ENCODE measurements around the gene ATP2A3.
A peak's percentile ranks its signal among the peaks of the same experiment; 100 is the strongest.

The ATP2A3 gene

DNA sequence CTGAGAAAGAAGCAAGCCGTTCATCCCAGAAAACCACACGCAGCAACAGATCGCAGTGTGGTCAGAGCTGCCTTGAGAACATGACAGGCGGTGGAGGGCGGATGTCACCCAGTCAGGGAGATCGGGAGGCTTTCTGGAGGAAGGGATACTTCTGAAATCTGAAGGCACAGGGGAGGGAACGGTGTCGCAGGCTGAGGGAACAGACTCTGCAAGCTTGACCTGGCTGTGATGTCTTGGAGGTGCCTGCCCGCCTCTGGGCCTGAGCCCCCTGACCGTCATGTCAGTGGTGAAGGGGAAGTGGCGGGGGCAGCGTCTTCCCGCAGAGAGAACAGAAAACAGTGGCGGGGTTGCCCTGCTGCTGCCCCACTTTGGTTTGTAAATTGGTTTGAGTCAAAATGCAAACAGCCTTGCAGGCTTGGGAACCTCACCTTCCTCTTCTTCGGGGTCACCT, 8.1 kb upstream of the ATP2A3 start:
- no peak for DNase-seq

DNA sequence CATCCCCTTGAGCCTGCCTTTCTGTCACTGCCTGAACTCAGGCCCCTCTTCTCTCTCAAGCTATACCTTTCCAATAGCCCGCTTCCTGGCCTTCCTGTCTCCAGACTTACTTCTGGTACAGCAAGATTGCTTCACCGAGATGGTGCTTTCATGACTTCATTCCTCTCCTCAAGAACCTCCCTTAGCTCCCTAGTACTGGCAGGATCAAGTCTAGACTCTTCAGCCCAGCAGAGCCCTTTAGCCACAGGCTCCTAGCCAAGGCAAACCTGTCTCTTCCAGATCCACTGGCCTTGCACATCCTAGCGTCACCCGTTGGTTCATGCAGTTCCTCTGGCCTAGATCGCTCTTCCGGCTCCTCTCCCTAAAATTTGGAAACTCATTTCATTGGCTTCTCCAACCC, 6.4 kb upstream of the ATP2A3 start:
- no peak for DNase-seq

GRCh38 chr17:3969963-3970362, 5.7 kb upstream of the ATP2A3 start:
- no peak for DNase-seq

DNA sequence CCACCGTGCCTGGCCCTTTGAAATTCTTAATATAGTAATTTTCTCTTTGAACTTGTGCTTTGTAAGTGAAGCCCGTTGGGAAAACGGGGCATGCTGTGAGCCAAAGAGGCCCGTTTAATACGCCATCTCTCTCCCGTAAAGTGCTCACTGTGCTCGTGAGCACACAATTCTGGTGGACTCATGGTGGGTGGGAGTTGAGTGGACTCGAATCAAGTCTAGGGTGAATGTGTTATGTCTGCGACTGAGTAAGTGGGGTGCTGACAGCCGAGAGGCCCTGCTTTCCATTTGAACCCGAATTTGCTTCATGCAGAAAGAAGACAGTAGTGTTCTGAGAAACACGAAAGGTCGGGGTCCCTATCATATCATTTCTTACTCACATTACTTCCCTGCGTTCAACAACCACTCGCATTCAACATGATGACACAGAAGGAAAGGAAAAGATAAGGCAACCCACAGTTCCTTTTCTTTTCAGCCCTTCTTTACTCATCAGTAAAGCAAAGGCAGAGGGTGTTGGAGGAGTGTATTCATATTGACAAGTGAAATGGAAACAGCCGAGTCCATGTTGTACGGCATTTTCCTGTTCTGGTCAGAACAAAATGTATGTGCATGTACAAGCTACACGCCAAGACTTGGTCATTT, 4.8 kb upstream of the ATP2A3 start:
- DNase-seq, result no peak

- DNase-seq, result no peak
These were observed 3.8 kb upstream of the ATP2A3 start for GRCh38 chr17:3968015-3968414.

DNA sequence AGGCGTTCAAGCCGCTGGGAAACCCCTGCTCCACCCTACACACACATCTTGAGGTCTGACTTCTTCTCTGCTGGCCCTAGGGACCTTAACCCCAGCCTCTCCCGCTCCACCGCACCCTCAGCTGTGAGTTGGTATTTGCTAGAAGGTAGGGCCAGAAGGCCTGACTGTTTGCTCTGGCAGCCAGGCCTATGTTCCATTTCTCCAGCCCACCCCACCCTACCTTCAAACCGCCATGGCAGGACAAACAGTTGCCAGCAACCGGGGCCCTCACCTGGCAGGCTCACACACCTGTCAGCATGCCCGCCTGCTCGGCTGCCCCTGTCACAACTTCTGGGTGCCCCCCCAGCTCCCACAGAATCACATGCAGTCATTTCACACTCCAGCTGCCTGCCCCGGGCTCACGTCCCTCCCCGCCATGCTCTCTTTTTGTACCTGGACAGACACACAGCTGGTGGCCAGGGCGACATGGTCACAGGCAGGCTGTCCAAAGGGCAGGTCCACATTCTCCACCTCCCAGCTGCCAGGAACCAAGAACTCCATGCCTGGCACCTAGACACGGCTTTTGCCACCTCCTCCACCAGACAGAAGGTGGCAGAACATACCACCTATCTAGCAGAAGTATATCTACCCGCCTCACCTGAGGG, 2.6 kb upstream of the ATP2A3 start:
- no peak for DNase-seq

DNA sequence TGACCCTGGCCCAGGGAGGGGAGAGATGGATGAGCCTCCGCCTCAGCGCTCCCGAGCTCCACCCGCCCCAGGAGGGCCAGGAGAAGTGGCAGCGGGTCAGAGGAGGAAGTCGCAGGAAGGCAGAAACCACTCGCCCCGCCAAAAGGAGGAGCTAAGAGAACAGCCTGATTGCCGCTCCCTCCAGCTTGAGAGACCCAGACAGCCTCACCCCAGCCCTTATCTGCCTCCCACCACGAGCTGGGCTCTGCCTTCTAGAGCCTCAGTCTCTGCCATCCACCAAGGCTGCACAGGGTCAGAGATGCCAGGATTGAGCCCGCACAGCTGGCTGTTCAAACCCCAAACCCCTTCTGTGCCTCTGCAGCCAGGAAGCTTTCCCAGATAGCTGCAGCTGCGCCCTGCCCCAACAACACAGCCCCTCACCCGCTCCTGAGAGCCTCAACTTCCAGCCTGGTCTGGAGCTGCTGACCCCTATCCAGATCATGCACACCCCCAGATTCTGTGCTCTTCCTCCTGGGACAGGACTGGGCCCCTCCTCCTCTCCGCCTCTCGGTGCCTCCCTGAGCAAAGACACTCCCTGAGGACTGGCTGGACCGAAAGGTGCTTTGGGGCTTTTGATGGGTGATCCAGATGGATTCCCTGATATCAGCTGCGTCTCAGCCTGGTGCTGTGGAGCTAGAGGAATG, 1.0 kb upstream of the ATP2A3 start:
- peak; percentile 69 for DNase-seq

DNA sequence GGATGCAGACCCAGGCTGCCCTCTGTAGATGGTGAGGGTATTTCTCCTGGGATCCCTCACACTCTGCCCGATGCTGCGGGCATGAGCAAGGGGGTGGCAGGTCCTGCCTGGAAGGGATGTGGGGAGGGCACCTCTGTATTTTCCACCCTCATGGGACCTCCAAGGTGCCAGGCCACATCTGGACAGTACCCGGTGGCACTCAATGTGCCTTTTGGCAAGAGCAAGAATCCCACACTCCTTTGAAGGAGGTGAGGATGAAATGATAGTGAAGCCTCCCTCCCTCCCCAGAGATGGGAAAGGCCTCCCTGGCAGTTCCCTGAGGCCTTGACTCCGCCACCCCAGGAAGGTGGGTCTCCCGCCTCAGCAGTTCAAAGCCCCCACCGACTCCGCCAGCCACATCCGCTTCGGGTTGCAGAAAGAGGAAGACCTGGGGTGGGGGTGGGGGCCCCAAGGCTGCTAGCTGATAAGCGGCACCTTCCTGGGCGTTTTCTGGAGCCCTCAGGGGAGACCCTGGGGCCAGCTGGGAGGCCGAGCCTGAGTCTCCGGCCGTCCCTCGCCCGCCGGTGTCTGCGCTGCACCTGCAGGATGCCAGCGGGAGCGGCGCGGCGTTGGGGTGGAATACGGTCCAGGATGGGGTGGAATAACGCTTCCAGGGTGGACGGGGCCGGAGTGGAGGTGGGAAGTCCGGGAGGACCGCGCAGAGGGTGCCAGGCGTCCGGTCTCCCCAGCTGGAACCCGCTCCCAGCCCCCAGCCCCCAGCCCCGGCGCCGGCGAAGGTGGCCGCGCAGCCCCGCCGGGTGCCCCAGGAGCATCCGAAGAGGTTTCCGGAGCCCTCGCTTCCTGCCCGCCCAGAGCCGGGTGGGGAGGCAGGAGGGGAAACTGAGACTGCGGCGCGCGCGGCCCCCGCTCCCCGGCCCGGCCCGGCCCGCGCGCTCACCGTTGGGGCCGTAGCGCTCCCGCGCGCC, 718 bp downstream of the ATP2A3 start:
- DNase-seq, result peak; percentile 64

GRCh38 chr17:3962965-3963236, 1.3 kb downstream of the ATP2A3 start:
- no peak for DNase-seq

DNA sequence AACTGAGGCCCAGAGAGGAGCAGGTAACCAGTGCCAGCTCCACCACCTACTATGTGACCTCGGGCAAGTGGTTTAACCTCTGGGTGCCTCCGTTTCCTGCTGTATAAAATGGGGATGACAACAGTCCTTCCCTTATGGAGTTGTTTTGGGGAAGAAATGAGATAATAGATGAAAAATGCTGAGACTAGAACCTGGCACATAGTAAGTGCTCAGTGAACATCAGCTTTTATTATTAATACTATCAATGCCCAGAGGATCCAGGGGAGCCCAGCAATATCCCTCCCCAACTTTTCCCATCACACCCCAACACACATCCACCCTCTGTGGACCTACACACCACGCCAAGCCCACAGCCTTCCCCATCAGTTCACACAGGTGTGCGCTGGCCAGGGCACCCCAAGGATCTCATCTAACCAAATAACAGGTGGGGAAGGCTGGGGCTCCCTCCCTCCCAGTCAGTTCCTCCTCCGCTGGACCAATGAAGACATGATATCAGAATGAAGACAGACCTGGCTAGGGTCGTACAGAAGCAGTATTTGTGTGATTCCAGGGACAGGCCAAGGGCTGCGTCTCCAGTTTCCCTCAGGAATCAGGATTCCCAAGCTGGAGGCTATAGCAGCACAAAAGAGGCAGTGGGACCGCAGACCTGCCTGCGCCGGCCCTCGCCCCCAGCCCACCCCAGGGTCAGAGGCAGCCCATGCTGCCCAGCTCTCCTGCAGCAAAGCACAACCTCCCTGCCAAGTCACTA, 1.8 kb downstream of the ATP2A3 start:
- DNase-seq, result no peak

GRCh38 chr17:3961564-3962047, 2.6 kb downstream of the ATP2A3 start:
- DNase-seq, result peak; percentile 56

DNA sequence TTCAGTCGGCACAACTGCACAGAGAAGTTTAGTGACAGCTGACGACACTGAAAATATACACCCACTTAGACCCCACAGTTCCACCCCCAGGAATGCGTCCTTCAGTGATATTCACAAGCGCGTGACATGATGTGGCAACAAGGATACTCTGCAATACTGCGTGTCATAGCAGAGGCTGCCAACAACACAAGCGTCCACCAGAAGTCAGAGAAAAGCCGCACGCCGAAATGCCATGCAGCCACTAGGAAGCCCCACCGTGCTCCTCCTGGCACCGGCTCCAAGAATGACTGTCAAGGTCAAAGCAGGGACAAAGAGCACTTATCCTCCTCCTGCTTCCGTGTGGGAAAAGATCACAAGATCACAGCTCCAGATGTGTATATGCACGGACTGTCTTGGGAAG, 3.5 kb downstream of the ATP2A3 start:
- DNase-seq, result no peak

DNA sequence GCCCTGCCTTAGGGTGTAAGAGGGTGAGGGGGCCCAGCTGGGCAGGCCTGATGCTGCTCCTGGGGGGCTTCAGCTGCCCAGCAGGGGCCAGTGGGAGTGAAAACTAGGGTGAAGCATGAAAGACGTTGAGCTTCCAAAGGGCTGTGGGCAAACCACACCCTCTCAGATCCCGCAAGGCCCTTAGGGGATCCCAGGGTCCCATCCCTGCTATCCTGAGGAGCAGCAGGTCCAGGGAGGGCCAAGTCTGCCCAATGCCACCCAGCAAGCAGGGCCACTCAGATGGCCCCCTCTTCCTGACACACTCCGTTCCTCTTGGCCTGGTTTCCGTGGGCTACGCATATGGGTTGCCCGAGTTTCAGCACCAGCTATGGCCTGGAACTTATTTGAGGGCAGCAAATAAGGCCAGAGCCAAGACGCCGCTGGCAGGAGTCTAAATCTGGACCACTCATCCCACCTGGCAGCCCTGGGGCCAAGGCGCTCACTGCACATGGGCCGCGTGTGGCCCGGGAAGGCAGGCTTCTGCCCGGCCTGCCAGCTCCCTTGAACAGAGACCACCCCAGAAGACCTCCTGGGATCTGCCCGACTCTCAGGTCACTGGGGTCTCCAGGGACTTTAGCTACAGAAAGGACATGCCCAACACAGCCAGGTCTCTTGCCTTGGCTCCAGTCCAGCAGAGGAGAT, 4.2 kb downstream of the ATP2A3 start:
- DNase-seq, result no peak

GRCh38 chr17:3959295-3959899, 4.8 kb downstream of the ATP2A3 start:
- no peak for DNase-seq

DNA sequence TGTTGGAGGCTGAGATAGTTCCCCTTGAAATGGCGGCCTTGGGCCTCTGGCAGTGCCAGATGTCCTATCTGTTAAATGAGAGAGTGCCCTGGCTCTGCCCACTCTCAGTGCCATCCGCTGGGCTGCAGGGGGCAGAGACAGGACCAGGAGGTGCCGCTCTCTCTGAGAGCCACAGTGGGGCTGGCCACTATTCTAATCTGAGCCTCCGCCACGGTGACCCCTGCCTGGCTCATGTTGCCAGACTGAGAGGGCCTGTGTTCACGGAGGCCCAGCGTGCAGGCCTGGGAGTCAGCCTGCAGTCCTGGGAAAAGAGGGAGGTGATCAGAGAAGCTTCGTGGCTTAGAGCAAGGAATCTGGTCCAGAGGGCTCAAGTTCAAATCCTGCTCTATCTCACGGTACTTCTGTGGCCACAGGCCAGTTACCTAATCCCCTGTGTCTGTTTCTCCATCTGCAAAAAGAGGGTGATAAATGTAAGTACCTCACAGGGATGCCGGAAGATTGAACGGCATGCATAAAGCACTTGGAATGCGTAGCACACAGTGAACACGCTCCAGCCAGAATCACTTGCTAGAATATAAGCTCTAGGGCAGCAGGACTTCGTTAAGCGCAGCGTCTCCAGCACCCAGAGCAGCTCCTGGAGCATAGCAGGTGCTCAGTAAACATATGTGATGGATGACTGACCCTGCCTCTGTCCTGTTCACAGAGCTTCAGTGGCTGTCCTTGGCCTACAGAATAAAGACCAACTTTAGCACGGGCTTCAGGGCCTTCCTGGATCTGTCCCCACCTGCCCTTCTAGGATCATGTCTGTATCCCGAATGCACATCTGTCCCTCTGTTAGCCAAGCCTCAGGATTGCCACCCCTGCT, 6.3 kb downstream of the ATP2A3 start:
- no peak for DNase-seq

DNA sequence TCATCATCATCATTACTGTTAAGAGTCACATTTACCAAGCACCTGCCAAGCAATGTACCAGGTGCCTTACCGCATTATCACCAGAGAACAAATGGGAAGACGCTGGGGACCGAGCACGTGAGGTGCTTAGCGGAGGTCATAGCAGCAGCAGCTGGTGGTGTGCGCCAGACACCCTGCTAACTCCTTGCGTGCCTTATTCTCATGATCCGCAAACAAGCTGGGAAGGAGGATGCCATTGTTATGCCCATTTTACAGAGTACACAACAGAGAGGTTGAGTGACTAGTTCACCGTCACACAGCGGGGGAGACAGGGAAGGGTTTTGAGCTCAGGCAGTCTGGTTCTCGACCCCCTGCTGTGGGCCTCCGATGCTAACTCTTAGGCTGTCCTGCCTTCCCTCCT, 7.3 kb downstream of the ATP2A3 start:
- DNase-seq, result no peak

DNA sequence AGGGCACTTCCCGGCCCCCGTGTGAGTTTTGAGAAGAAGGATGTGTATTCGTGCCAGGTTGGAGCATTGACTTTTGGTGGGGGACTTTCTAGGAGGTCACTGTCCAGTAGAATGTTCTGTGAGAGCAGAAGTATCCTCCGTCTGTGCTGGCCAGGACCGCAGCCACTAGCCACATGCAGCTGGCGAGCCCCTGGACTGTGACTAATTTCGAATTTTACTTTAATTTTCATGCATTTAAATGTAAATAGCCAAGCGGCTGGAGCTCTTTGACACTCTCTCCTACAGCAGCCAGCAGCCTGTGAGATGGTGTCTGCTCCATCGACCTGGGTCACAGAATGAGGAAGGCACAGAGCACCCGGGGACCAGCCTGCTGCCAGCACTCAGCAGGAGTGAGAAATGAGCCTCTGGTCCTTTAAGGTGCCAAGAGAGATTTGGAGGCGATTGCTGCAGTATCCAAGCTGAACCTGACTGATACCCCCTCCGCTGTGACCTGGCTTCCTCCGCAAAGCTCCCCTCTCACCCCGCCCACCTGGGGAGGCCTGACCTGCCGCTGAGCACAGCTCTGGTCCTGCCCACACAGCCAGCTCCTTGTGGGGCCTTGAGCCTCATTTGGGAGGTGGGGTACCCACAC, 7.8 kb downstream of the ATP2A3 start:
- DNase-seq, result no peak

- DNase-seq, result no peak
These were observed 8.6 kb downstream of the ATP2A3 start for GRCh38 chr17:3955673-3955988.

- no peak for DNase-seq
These were observed 9.1 kb downstream of the ATP2A3 start for GRCh38 chr17:3954976-3955672.
